Uterus (tissue), 4 donors: Measurements from ENCODE around the gene FEM1B. TPM values are rescaled to one million over a fixed set of nuclear protein-coding genes. Genes with fewer than 3 reads are reported as not detected.

Experiments
- DNase-seq, 2 donors: peaks; one replicate each; pipeline ENCODE4 v3.0.0-alpha.2; 2019 to 2020
- H3K27ac ChIP-seq, 2 donors: fragments of 200-600 bp; sonication (generic); 1 replicate in 1 of 2; 2 replicates in 1 of 2; pipeline ENCODE4 v1.5.1; 2016 to 2018
- H3K27me3 ChIP-seq, 2 donors: fragments of 200-600 bp; sonication (generic); one replicate each; pipeline ENCODE4 v1.5.1; 2018 to 2019; ENCODE audit warnings: control low read depth in 1 of 2
- H3K36me3 ChIP-seq, 2 donors: fragments of 200-600 bp; sonication (generic); one replicate each; pipeline ENCODE4 v1.5.1; 2019; ENCODE audit warnings: control low read depth in 1 of 2
- H3K4me1 ChIP-seq, 2 donors: fragments of 200-600 bp; sonication (generic); one replicate each; pipeline ENCODE4 v1.5.1; 2018 to 2019; ENCODE audit warnings: control low read depth in 1 of 2
- H3K4me3 ChIP-seq, 2 donors: fragments of 200-600 bp; sonication (generic); 1 replicate in 1 of 2; 2 replicates in 1 of 2; pipeline ENCODE4 v1.5.1; 2018 to 2019; ENCODE audit warnings: mild to moderate bottlenecking in 1 of 2
- H3K9me3 ChIP-seq, 2 donors: fragments of 200-600 bp; sonication (generic); one replicate each; pipeline ENCODE4 v1.5.1; 2019; ENCODE audit warnings: control low read depth in 1 of 2
- POLR2A ChIP-seq, 2 donors: fragments of 450-650 bp; IDR thresholded peaks; one replicate each; pipeline ENCODE4 v1.6.1; 2016; ENCODE audit warnings: antibody characterized with exemption in 2 of 2, mild to moderate bottlenecking in 1 of 2, moderate library complexity in 1 of 2
- intact Hi-C: fragments of 100-400 bp; cut with DNase I; formaldehyde crosslinking; loops from one replicate; pipeline ENCODE4 v1.15.1; 2023; ENCODE audit warnings: low total_unique reads
- total RNA-seq, 4 donors: library from RNA; depleted of rRNA in 3 of 4; stranded (reverse); fragments of >200 nt in 3 of 4; gene quantifications; one replicate each; pipeline versions ENCODE4 v1.1.0 to v1.2.4, GENCODE V29; 2014 to 2023
- TF ChIP-seq, protein P1 (sequence below), 4 experiments: fragments of 200-600 bp in 2 of 4; fragments of 450-650 bp in 2 of 4; sonication (generic) in 2 of 4; IDR thresholded peaks; one replicate each; pipeline ENCODE4 v1.5.1; 2016 to 2019; ENCODE audit warnings: antibody characterized with exemption in 4 of 4, mild to moderate bottlenecking in 2 of 4, moderate library complexity in 1 of 4
- donor health status: DM: yes; HTN: yes; CAD: no.

Gene FEM1B
- total RNA-seq, 4 donors from 2014 or later = 39.4 to 130 (median 77.4) TPM

GRCh38 chr15:68314563-68314962 is 37.0 kb downstream of the FEM1B start:
- Histone ChIP-seq H3K27me3 (no peaks in the 10 kb centered on the region), H3K4me1 (peaks cover 0 to 3% of the 10 kb centered on the region in 2 donors), H3K36me3 (no peaks in the 10 kb centered on the region), H3K9me3 (no peaks in the 10 kb centered on the region), H3K27ac (peak overlapping the region; percentile 71 to 75), H3K4me3 (no peak overlapping the region)
- intact Hi-C loops = loop anchor here (10.0 kb wide), 1 partner anchor 360 kb away; no protein-coding TSS in a partner anchor
- DNase-seq = peak; percentile 40 to 44
- TF ChIP-seq POLR2A (IDR thresholded peaks at IDR 0.05) = no peak
- TF ChIP-seq, protein P1, sequence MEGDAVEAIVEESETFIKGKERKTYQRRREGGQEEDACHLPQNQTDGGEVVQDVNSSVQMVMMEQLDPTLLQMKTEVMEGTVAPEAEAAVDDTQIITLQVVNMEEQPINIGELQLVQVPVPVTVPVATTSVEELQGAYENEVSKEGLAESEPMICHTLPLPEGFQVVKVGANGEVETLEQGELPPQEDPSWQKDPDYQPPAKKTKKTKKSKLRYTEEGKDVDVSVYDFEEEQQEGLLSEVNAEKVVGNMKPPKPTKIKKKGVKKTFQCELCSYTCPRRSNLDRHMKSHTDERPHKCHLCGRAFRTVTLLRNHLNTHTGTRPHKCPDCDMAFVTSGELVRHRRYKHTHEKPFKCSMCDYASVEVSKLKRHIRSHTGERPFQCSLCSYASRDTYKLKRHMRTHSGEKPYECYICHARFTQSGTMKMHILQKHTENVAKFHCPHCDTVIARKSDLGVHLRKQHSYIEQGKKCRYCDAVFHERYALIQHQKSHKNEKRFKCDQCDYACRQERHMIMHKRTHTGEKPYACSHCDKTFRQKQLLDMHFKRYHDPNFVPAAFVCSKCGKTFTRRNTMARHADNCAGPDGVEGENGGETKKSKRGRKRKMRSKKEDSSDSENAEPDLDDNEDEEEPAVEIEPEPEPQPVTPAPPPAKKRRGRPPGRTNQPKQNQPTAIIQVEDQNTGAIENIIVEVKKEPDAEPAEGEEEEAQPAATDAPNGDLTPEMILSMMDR (IDR thresholded peaks at IDR 0.05) = no peak

GRCh38 chr15:68315035-68315434 is 37.5 kb downstream of the FEM1B start:
- Histone ChIP-seq H3K4me1 (peaks cover 0 to 3% of the 10 kb centered on the region in 2 donors), H3K27ac (peak overlapping the region; percentile 71 to 75), H3K4me3 (no peak overlapping the region), H3K9me3 (no peaks in the 10 kb centered on the region), H3K27me3 (no peaks in the 10 kb centered on the region), H3K36me3 (no peaks in the 10 kb centered on the region)
- TF ChIP-seq POLR2A (IDR thresholded peaks at IDR 0.05) = no peak
- TF ChIP-seq, protein P1 (IDR thresholded peaks at IDR 0.05) = no peak
- intact Hi-C loops = loop anchor here (10.0 kb wide), 1 partner anchor 360 kb away; no protein-coding TSS in a partner anchor
- no peak for DNase-seq

DNA sequence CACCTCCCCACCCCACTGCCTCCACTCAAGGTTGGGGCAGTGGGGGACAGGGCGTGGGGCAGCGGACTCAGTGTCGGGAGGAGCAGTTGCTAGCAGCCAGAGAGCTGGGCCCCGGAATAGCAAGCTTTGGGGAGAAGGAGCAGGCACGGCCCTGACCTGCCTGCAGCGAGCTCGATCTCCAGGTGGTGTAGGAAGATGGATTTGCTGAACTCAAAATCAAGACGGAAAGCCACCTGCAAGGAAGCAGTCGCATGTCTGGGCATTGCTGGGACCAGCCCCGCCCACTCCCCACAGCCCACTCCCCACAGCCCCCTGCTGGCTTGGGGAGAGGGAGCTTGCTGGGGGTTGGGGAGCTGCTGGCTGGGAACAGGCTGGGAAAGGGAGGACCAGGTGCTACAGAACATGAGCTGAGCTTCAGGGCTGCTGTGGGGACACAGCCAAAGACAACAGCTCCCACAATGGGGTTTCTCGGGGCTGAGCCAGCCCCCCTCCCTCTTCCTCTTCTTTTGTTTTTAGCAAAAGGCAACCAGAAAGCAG is 38.0 kb downstream of the FEM1B start:
- H3K27me3 ChIP-seq = no peaks in the 10 kb centered on the region
- H3K9me3 ChIP-seq = no peaks in the 10 kb centered on the region
- no peaks in the 10 kb centered on the region for H3K36me3 ChIP-seq
- H3K4me3 ChIP-seq = no peak overlapping the region
- TF ChIP-seq, protein P1 (IDR thresholded peaks at IDR 0.05) = no peak
- TF ChIP-seq POLR2A (IDR thresholded peaks at IDR 0.05) = no peak
- DNase-seq = peak; percentile 16 to 17
- peaks cover 0 to 3% of the 10 kb centered on the region in 2 donors for H3K4me1 ChIP-seq
- peak overlapping the region; percentile 71 to 75 for H3K27ac ChIP-seq
- intact Hi-C loops = loop anchor here (10.0 kb wide), 1 partner anchor 359 kb away; no protein-coding TSS in a partner anchor

GRCh38 chr15:68316061-68316804 is 38.7 kb downstream of the FEM1B start:
- no peak overlapping the region for H3K4me3 ChIP-seq
- no peaks in the 10 kb centered on the region for H3K27me3 ChIP-seq
- H3K9me3 ChIP-seq = no peaks in the 10 kb centered on the region
- no peaks in the 10 kb centered on the region for H3K36me3 ChIP-seq
- intact Hi-C loops = loop anchor here (10.0 kb wide), 1 partner anchor 359 kb away; no protein-coding TSS in a partner anchor
- H3K27ac ChIP-seq = peak overlapping the region; percentile 44 to 75
- peak; percentile 35 to 43 for DNase-seq
- TF ChIP-seq, protein P1 (IDR thresholded peaks at IDR 0.05) = peak in 1 of 4 experiments; percentile 12
- no peak for TF ChIP-seq POLR2A (IDR thresholded peaks at IDR 0.05)
- peaks cover 0 to 3% of the 10 kb centered on the region in 2 donors for H3K4me1 ChIP-seq
